ENCODE data around the gene NUDT8. TPM values are rescaled to one million over a fixed set of nuclear protein-coding genes. Genes with fewer than 3 reads are reported as not detected.

NUDT8 gene
- total RNA-seq, 1 donor from 2014 or later, result 5.1 TPM

DNA sequence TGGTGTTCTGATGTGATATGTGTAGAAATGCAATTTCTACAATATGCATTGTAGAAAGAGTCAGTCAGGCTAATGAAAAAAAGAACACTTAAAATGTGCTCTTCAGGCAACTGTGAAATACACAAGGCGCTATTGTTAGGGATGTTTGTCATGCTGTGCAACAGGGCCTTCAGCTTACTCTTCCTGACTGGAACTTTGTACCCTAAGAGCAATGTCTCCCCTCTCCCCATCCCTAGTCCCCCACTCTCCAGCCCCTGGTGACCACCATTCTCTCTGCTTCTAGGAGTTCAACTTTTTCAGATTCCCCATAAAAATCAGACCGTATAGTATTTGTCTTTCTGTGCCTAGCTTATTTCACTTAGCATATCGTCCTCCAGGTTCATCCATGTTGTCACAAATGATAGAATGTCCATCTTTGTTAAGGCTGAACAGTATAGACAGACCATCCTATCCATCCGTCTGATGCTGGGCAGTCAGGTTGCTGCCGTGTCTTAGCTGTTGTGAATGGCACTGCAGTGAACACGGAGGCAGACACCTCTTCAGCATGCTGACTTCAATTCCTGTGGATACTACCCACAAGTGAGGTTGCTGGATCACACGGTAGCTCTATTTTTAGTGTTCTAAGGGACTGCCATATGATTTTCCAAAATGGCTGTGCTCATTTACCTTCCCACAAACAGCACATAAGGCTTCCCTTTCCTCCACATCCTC lies 12.3 kb downstream of the NUDT8 start:
- Histone ChIP-seq H3K4me3 (ENCODE audit: low read depth, low read length) (no peak overlapping the region), H3K27me3 (ENCODE audit: control insufficient read depth, insufficient read depth, low read length) (peaks cover 24% of the 10 kb centered on the region), H3K36me3 (ENCODE audit: control insufficient read depth, insufficient read depth, low read length) (no peaks in the 10 kb centered on the region)
- TF ChIP-seq, protein P1, sequence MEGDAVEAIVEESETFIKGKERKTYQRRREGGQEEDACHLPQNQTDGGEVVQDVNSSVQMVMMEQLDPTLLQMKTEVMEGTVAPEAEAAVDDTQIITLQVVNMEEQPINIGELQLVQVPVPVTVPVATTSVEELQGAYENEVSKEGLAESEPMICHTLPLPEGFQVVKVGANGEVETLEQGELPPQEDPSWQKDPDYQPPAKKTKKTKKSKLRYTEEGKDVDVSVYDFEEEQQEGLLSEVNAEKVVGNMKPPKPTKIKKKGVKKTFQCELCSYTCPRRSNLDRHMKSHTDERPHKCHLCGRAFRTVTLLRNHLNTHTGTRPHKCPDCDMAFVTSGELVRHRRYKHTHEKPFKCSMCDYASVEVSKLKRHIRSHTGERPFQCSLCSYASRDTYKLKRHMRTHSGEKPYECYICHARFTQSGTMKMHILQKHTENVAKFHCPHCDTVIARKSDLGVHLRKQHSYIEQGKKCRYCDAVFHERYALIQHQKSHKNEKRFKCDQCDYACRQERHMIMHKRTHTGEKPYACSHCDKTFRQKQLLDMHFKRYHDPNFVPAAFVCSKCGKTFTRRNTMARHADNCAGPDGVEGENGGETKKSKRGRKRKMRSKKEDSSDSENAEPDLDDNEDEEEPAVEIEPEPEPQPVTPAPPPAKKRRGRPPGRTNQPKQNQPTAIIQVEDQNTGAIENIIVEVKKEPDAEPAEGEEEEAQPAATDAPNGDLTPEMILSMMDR (IDR thresholded peaks at IDR 0.05; ENCODE audit: insufficient read depth, low read length, poor library complexity, severe bottlenecking), result no peak
- DNase-seq (ENCODE audit: low read depth), result no peak

DNA sequence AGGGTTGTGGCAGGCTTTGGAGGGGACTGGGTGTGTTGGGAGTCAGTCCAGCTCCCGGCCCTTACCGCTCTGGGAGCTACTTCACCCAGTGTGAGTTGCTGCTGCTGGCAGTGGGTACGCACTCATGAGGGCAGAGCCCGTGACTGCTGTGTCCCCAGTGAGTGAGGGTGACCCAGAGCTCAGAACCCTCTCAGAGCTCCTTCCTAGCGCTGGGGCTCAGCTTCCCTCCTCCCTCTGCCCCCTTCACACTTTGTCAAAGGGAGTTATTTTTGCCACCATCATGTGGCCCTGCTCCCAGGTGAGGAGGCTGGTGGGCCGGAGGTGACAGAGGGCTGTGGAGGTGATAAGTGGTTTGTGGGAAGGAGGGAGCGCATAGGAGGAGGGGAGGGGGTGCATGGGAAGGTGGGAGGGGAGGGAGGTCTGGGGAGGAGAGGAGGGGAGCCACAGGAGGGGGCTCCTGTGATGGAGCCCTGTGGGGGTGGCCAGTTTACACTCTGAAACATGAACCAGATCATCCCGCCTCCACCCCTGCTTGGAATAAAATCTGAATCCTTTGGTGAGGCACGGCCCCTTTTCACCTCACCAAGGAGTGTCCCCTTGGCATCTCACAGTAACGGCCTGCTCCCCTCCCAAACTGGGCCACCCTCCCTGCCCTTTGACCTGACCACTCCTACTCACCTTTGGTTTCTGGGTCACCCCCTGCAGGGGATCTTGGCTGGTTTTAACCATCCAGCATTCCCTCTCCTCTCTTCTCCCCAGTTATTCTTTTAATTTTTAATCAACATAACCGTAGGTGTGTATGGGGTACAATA lies 13.1 kb downstream of the NUDT8 start:
- Histone ChIP-seq H3K36me3 (ENCODE audit: control insufficient read depth, insufficient read depth, low read length) (no peaks in the 10 kb centered on the region), H3K4me3 (ENCODE audit: low read depth, low read length) (no peak overlapping the region), H3K27me3 (ENCODE audit: control insufficient read depth, insufficient read depth, low read length) (peaks cover 24% of the 10 kb centered on the region)
- TF ChIP-seq, protein P1 (IDR thresholded peaks at IDR 0.05; ENCODE audit: insufficient read depth, low read length, poor library complexity, severe bottlenecking), result no peak
- no peak for DNase-seq (ENCODE audit: low read depth)

DNA sequence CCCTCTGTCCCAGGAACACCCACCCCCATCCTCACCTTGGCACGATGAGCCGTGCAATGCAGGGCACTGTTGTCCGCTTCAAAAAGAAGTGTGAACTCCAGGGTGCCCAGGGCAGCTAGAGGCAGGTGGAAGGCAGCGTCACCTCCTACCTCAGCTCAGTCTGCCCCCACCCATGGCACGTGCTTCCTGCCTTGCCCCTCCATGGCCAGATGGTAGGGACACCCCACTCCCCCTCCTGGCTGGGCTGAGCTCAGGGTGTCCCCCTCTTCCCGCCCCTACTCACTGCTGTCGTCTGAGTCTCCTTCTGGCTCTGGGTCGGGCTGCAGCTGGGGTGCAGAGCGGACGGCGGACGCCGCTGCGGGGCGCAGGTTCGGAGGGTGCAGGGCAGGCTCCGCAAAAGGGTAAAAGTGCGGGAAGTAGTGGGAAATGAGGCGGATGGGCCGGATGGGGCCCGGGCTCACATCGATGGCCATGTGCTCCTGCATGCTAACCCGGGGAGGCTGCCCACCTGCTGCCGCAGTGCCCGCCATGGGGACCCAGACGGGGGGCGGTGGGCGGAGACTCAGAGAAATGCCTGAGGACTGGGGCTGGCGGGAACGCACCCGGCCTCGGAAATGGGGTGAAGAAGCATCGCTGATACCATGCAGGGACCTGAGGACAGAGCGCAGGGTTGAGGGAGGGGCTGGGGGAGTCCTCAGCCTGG lies 13.9 kb downstream of the NUDT8 start:
- TF ChIP-seq, protein P1 (IDR thresholded peaks at IDR 0.05; ENCODE audit: insufficient read depth, low read length, poor library complexity, severe bottlenecking), result no peak
- H3K4me3 ChIP-seq (ENCODE audit: low read depth, low read length), result no peak overlapping the region

DNA sequence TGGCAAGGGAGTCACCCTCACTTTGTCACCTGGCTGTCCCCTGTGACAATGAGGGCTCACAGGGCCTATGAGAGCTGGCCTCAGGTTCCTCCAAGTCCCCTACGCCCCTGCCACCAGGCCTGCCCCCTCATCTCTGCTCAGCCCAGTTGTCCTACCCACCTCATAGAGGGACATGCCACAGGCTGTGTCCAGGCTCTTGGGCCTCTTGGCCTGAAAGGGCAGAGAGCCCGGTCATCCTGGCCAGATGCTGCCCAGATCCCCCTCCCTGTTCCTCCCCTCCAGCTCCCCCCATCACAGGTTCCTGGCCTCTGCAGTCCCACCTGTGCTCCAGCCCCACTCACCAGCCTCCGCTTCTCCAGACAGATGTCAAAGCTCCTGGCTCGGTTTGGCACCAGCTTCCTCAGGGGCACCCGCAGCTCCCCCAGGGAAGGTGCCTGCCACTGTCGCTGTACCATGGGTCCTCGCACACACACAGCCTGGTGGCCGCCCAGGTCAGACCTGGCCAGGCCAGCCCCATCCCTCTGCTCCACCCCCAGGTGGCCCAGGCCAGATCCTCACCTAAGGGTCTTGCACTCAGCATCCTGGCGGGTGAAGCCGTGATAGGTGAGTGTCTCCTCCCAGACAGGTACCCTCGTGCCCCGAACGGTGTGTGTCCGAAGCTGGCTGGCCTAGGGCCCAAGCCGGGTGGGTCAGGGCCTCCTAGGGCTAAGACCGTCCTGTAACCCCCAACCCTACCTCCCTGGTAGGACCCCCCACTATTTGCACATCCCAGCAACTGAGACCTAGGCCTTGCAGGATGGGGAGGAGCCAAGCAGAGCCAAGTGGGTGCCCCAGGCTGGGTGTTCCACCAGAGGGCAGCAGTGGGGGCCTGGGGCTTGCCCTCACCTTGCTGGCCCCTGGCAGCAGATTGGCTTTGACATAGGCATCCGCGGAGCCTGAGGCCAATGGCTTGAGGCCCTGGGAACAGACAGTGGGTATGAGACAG lies 14.7 kb downstream of the NUDT8 start:
- no peaks in the 10 kb centered on the region for H3K36me3 ChIP-seq (ENCODE audit: control insufficient read depth, insufficient read depth, low read length)
- TF ChIP-seq, protein P1 (IDR thresholded peaks at IDR 0.05; ENCODE audit: insufficient read depth, low read length, poor library complexity, severe bottlenecking), result peak; percentile 66
- no peak for DNase-seq (ENCODE audit: low read depth)
- no peak overlapping the region for H3K4me3 ChIP-seq (ENCODE audit: low read depth, low read length)
- peaks cover 24% of the 10 kb centered on the region for H3K27me3 ChIP-seq (ENCODE audit: control insufficient read depth, insufficient read depth, low read length)

More for the DNA sequence above, 13.9 kb downstream of the NUDT8 start:
- H3K27me3 ChIP-seq (ENCODE audit: control insufficient read depth, insufficient read depth, low read length), result peaks cover 24% of the 10 kb centered on the region
- DNase-seq (ENCODE audit: low read depth), result no peak
- H3K36me3 ChIP-seq (ENCODE audit: control insufficient read depth, insufficient read depth, low read length), result no peaks in the 10 kb centered on the region
